Trophoblast cell (in vitro differentiated cells and primary cell): ENCODE results near the gene VWA8.

Experiments
- DNase-seq, 2 donors: peaks; one replicate each; pipeline ENCODE4 v3.0.0-alpha.2; 2016
- H2AFZ ChIP-seq: 2 replicates; pipeline ENCODE4 v1.6.1; 2013; ENCODE audit warnings: low read length, moderate library complexity, mild to moderate bottlenecking; ENCODE audit not compliant: insufficient read depth, poor library complexity
- H2AK5ac ChIP-seq: 2 replicates; pipeline ENCODE4 v1.6.1; 2013; ENCODE audit warnings: mild to moderate bottlenecking, low read length
- H2BK120ac ChIP-seq: 2 replicates; pipeline ENCODE4 v1.6.1; 2013; ENCODE audit warnings: low read length, mild to moderate bottlenecking, moderate library complexity; ENCODE audit not compliant: insufficient read depth, poor library complexity
- H2BK12ac ChIP-seq: 2 replicates; pipeline ENCODE4 v1.6.1; 2013; ENCODE audit warnings: mild to moderate bottlenecking, low read length, moderate library complexity
- H2BK5ac ChIP-seq: 2 replicates; pipeline ENCODE4 v1.6.1; 2013; ENCODE audit warnings: low read length, low read depth, moderate library complexity, mild to moderate bottlenecking; ENCODE audit not compliant: poor library complexity
- H3K14ac ChIP-seq: 2 replicates; pipeline ENCODE4 v1.6.1; 2013; ENCODE audit warnings: mild to moderate bottlenecking, low read length
- H3K18ac ChIP-seq: 2 replicates; pipeline ENCODE4 v1.6.1; 2013; ENCODE audit warnings: mild to moderate bottlenecking, low read length
- H3K23ac ChIP-seq: 2 replicates; pipeline ENCODE4 v1.6.1; 2013; ENCODE audit warnings: low read length
- H3K27ac ChIP-seq: 2 replicates; pipeline ENCODE4 v1.5.1; 2013; ENCODE audit warnings: low read depth, mild to moderate bottlenecking, inconsistent platforms, low read length, moderate library complexity
- H3K27me3 ChIP-seq: 2 replicates; pipeline ENCODE4 v1.6.1; 2013; ENCODE audit warnings: inconsistent platforms, mild to moderate bottlenecking, low read length, moderate library complexity; ENCODE audit not compliant: insufficient read depth
- H3K36me3 ChIP-seq, 2 experiments: 1 replicate in 1 of 2; 2 replicates in 1 of 2; pipeline ENCODE4 v1.6.1; 2013; ENCODE audit warnings: low read length in 2 of 2, mild to moderate bottlenecking in 2 of 2, moderate library complexity in 1 of 2; ENCODE audit not compliant: insufficient read depth in 2 of 2, control insufficient read depth in 1 of 2
- H3K4ac ChIP-seq: 2 replicates; pipeline ENCODE4 v1.6.1; 2013; ENCODE audit warnings: low read depth, mild to moderate bottlenecking, low read length, moderate library complexity
- H3K4me1 ChIP-seq, 2 experiments: 1 replicate in 1 of 2; 2 replicates in 1 of 2; pipeline ENCODE4 v1.6.1; 2013; ENCODE audit warnings: low read length in 2 of 2, mild to moderate bottlenecking in 2 of 2, moderate library complexity in 1 of 2; ENCODE audit not compliant: insufficient read depth in 2 of 2, control insufficient read depth in 1 of 2
- H3K4me2 ChIP-seq: 2 replicates; pipeline ENCODE4 v1.6.1; 2013; ENCODE audit warnings: inconsistent platforms, mild to moderate bottlenecking, low read length, moderate library complexity
- H3K4me3 ChIP-seq: 2 replicates; pipeline ENCODE4 v1.5.1; 2013; ENCODE audit warnings: mild to moderate bottlenecking, low read depth, low read length, inconsistent platforms
- H3K79me1 ChIP-seq: one replicate; pipeline ENCODE4 v1.6.1; 2013; ENCODE audit warnings: low read length
- H3K79me2 ChIP-seq: 2 replicates; pipeline ENCODE4 v1.6.1; 2013; ENCODE audit warnings: low read length, mild to moderate bottlenecking; ENCODE audit not compliant: control insufficient read depth, insufficient read depth, poor library complexity
- H3K9ac ChIP-seq: 2 replicates; pipeline ENCODE4 v1.6.1; 2013; ENCODE audit warnings: mild to moderate bottlenecking, low read length
- H3K9me3 ChIP-seq: 2 replicates; pipeline ENCODE4 v1.6.1; 2013; ENCODE audit warnings: low read depth, mild to moderate bottlenecking, control low read depth, inconsistent platforms, low read length; ENCODE audit not compliant: insufficient read depth
- H4K12ac ChIP-seq: 2 replicates; pipeline ENCODE4 v1.6.1; 2013; ENCODE audit warnings: low read depth, mild to moderate bottlenecking, low read length, moderate library complexity
- H4K8ac ChIP-seq: 2 replicates; pipeline ENCODE4 v1.6.1; 2013; ENCODE audit warnings: low read depth, mild to moderate bottlenecking, low read length, moderate library complexity
- H4K91ac ChIP-seq: one replicate; pipeline ENCODE4 v1.6.1; 2013; ENCODE audit warnings: low read depth, mild to moderate bottlenecking, low read length, moderate library complexity
- WGBS: extraction: QIAGEN DNeasy Blood & Tissue Kit; methylation state at CpG from one replicate; pipeline ENCODE4 v1.1.7; 2013; ENCODE audit warnings: missing lambda C conversion rate; ENCODE audit not compliant: insufficient read length, insufficient coverage; ENCODE audit errors: extremely low coverage; 5-methylcytosine and 5-hydroxymethylcytosine counted together

Gene VWA8

GRCh38 chr13:41897126-41897525 lies 63.8 kb downstream of the VWA8 start:
- Histone ChIP-seq H3K27me3 (no peaks in the 10 kb centered on the region), H3K9ac (no peak overlapping the region), H4K8ac (no peak overlapping the region), H3K14ac (no peak overlapping the region), H3K18ac (no peak overlapping the region), H3K27ac (no peak overlapping the region), H3K4ac (no peak overlapping the region), H2BK120ac (no peak overlapping the region), H2AK5ac (no peak overlapping the region), H3K4me3 (no peak overlapping the region), H3K4me1 (no peaks in the 10 kb centered on the region), H2BK12ac (no peak overlapping the region), H3K4me2 (no peak overlapping the region), H3K79me2 (no peaks in the 10 kb centered on the region), H3K9me3 (no peaks in the 10 kb centered on the region), H2BK5ac (no peak overlapping the region), H3K79me1 (no peaks in the 10 kb centered on the region), H3K36me3 (no peaks in the 10 kb centered on the region), H4K12ac (no peak overlapping the region), H4K91ac (no peak overlapping the region), H3K23ac (no peak overlapping the region), H2AFZ (no peak overlapping the region)
- DNase-seq: no peak
- no CpG with 5 or more reads among the region's 2 CpGs for WGBS

- Histone ChIP-seq H3K4ac (no peak overlapping the region), H3K14ac (no peak overlapping the region)
These were observed 65.4 kb downstream of the VWA8 start for GRCh38 chr13:41895478-41895877.

GRCh38 chr13:41891119-41891518 lies 69.8 kb downstream of the VWA8 start:
- no CpG with 5 or more reads among the region's 4 CpGs for WGBS
- Histone ChIP-seq H3K4ac (no peak overlapping the region), H4K12ac (no peak overlapping the region), H3K79me1 (no peaks in the 10 kb centered on the region), H2AFZ (no peak overlapping the region), H3K9ac (no peak overlapping the region), H3K14ac (no peak overlapping the region), H3K18ac (no peak overlapping the region), H3K4me3 (no peak overlapping the region), H3K4me2 (no peak overlapping the region), H2BK12ac (no peak overlapping the region), H3K36me3 (no peaks in the 10 kb centered on the region), H2BK120ac (no peak overlapping the region), H3K9me3 (no peaks in the 10 kb centered on the region), H4K8ac (no peak overlapping the region), H2BK5ac (no peak overlapping the region), H3K79me2 (no peaks in the 10 kb centered on the region), H3K27me3 (no peaks in the 10 kb centered on the region), H2AK5ac (no peak overlapping the region), H3K23ac (no peak overlapping the region), H4K91ac (no peak overlapping the region), H3K27ac (no peak overlapping the region), H3K4me1 (no peaks in the 10 kb centered on the region)
- no peak for DNase-seq

More at GRCh38 chr13:41895478-41895877, 65.4 kb downstream of the VWA8 start:
- no peak overlapping the region for H2BK5ac ChIP-seq
- no peak for DNase-seq
- H3K79me2 ChIP-seq: no peaks in the 10 kb centered on the region
- H2AFZ ChIP-seq: no peak overlapping the region
- no peak overlapping the region for H3K9ac ChIP-seq
- H3K27me3 ChIP-seq: no peaks in the 10 kb centered on the region
- no peak overlapping the region for H3K4me2 ChIP-seq
- no peaks in the 10 kb centered on the region for H3K36me3 ChIP-seq
- no CpG with 5 or more reads among the region's 1 CpG for WGBS
- no peak overlapping the region for H4K8ac ChIP-seq
- H4K91ac ChIP-seq: no peak overlapping the region
- no peaks in the 10 kb centered on the region for H3K4me1 ChIP-seq
- H3K9me3 ChIP-seq: no peaks in the 10 kb centered on the region
- H3K79me1 ChIP-seq: no peaks in the 10 kb centered on the region
- H2BK120ac ChIP-seq: no peak overlapping the region
- H4K12ac ChIP-seq: no peak overlapping the region
- H3K4me3 ChIP-seq: no peak overlapping the region
- H2BK12ac ChIP-seq: no peak overlapping the region
- H3K18ac ChIP-seq: no peak overlapping the region
- no peak overlapping the region for H2AK5ac ChIP-seq
- H3K27ac ChIP-seq: no peak overlapping the region
- H3K23ac ChIP-seq: no peak overlapping the region

- H3K27ac ChIP-seq: no peak overlapping the region
- no peaks in the 10 kb centered on the region for H3K9me3 ChIP-seq
- H3K4me1 ChIP-seq: no peaks in the 10 kb centered on the region
- H3K79me1 ChIP-seq: no peaks in the 10 kb centered on the region
- no peak overlapping the region for H3K23ac ChIP-seq
- no peak overlapping the region for H2AFZ ChIP-seq
- no peak overlapping the region for H3K9ac ChIP-seq
- no peak overlapping the region for H3K4me3 ChIP-seq
- H3K27me3 ChIP-seq: no peaks in the 10 kb centered on the region
- no peak overlapping the region for H3K4ac ChIP-seq
- no peak overlapping the region for H3K18ac ChIP-seq
- no peak overlapping the region for H4K91ac ChIP-seq
- H2BK5ac ChIP-seq: no peak overlapping the region
- H2AK5ac ChIP-seq: no peak overlapping the region
- H4K12ac ChIP-seq: no peak overlapping the region
- H3K79me2 ChIP-seq: no peaks in the 10 kb centered on the region
- H3K14ac ChIP-seq: no peak overlapping the region
- H2BK120ac ChIP-seq: no peak overlapping the region
- H2BK12ac ChIP-seq: no peak overlapping the region
- no peak overlapping the region for H3K4me2 ChIP-seq
- peaks cover 0 to 4% of the 10 kb centered on the region in 2 experiments for H3K36me3 ChIP-seq
- no peak overlapping the region for H4K8ac ChIP-seq
- DNase-seq: no peak
These were observed 77.8 kb downstream of the VWA8 start for GRCh38 chr13:41883147-41883546.
